GM20000 (cell line): ENCODE data around the gene CTSL.

ENCODE experiments used
- DNase-seq: peaks from one replicate; pipeline ENCODE4 v3.0.0; 2012; ENCODE audit warnings: low spot score
- CTCF ChIP-seq: IDR thresholded peaks from 2 replicates; pipeline ENCODE4 v1.5.1; 2012; ENCODE audit warnings: mild to moderate bottlenecking, control low read depth; ENCODE audit errors: extremely low read depth, missing control alignments

CTSL gene

GRCh38 chr9:87702921-87703320 lies 23.0 kb upstream of the CTSL start:
- DNase-seq: no peak
- TF ChIP-seq CTCF: no peak

- TF ChIP-seq CTCF: no peak
- DNase-seq: no peak
Measured at GRCh38 chr9:87703636-87704276, 22.2 kb upstream of the CTSL start.

GRCh38 chr9:87704342-87704741 lies 21.6 kb upstream of the CTSL start:
- TF ChIP-seq CTCF: no peak
- DNase-seq: no peak

- no peak for DNase-seq
- TF ChIP-seq CTCF: no peak
Measured at GRCh38 chr9:87706066-87706739, 19.7 kb upstream of the CTSL start.

- TF ChIP-seq CTCF: no peak
- no peak for DNase-seq
Measured at GRCh38 chr9:87707805-87708506, 18.0 kb upstream of the CTSL start.

- TF ChIP-seq CTCF: no peak
- no peak for DNase-seq
Measured at GRCh38 chr9:87708546-87708945, 17.4 kb upstream of the CTSL start.
